ENCODE data around the gene SHROOM2.

SHROOM2 gene

DNA sequence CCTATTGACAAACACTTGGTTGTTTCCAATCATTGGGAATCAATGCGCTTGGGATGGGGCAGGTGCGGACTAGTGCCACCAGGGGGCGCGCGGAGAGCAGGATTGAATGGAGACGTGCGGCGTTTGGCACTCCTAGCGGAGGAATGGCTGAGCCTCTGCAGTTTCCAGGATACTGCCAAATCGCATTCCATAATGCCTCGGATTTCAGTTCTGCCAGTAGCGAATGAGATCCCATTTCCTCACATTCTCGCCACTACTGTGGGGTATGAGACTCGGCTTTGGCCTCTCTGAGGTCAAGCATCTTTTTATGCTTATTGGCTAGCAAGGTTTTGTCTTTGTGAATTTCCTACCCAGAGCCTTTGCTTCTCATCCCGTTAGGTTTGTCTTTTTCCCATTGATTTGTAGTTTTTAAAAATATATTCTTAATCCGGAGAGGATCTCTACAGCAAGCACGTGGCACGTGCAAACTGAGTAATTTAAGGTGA, 209.7 kb downstream of the SHROOM2 start:
- ChIA-PET POLR2A (no interaction called here), CTCF (no interaction called here)
- TF ChIP-seq ARNT (IDR thresholded peaks at IDR 0.05) = no peak
- TF ChIP-seq L3MBTL2 (conservative IDR thresholded peaks at IDR 0.05) = no peak
- peak; percentile 75 for DNase-seq (ENCODE audit: extremely low spot score)

DNA sequence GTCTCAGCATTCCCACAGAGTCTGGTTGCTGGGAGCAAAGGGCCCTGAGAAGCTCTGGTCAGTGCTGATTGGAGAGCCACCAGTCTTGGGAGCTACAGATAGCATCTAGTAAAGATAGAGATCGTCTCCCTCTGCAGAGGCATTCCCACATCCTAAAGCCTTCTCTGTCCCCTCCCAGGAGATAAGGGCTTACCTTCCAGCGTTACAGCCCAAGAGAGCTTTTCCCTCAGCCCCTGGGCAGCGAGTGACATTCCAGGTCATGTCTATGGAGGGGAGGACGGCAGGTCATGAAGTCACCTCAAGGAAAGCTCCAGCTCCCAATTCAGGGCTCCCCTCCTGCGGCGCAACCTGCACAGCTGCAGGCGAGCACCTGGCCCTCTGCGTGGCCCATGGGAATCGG, 210.8 kb downstream of the SHROOM2 start:
- DNase-seq (ENCODE audit: extremely low spot score) = no peak
- CTCF ChIA-PET = no interaction called here
- POLR2A ChIA-PET = no interaction called here
- TF ChIP-seq BHLHE40 (IDR thresholded peaks at IDR 0.05; ENCODE audit: borderline replicate concordance) (no peak), SP1 (IDR thresholded peaks at IDR 0.05) (no peak), SUZ12 (IDR thresholded peaks at IDR 0.05) (no peak), HDGF (IDR thresholded peaks at IDR 0.05; ENCODE audit: borderline replicate concordance) (no peak)

DNA sequence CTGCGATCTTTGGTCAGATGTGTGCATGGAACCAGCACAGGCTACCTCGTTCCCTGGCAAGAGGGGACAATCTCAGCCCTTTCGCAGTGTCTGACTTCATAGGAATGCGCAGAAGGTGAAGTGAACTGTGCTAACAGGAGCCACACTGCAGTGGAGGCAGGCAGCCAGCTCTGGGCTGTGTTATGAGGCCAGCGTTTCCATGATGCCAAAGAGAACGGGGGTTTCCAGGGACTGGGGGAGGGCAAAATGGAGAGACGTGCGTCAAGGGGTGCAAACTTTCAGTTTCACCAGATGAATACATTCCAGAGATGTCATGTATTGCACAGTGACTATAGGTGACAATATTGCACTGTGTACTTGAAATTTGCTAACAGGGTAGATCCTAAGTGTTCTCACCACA, 211.3 kb downstream of the SHROOM2 start:
- TF ChIP-seq FOXA1 (IDR thresholded peaks at IDR 0.05) = no peak
- TF ChIP-seq SUZ12 (IDR thresholded peaks at IDR 0.05) = no peak
- TF ChIP-seq TARDBP (IDR thresholded peaks at IDR 0.05) = no peak
- TF ChIP-seq BHLHE40 (IDR thresholded peaks at IDR 0.05; ENCODE audit: borderline replicate concordance) = no peak
- no peak for TF ChIP-seq SP1 (IDR thresholded peaks at IDR 0.05)
- no peak for TF ChIP-seq NFRKB (IDR thresholded peaks at IDR 0.05)
- TF ChIP-seq ZNF384 (IDR thresholded peaks at IDR 0.05) = no peak
- TF ChIP-seq CTBP1 (IDR thresholded peaks at IDR 0.05; ENCODE audit: borderline replicate concordance) = no peak
- no peak for TF ChIP-seq FOXM1 (IDR thresholded peaks at IDR 0.05; ENCODE audit: borderline replicate concordance)
- TF ChIP-seq LEF1 (IDR thresholded peaks at IDR 0.05; ENCODE audit: borderline replicate concordance) = no peak
- TF ChIP-seq ELF4 (IDR thresholded peaks at IDR 0.05) = no peak
- DNase-seq (ENCODE audit: extremely low spot score) = no peak
- POLR2A ChIA-PET = no interaction called here
- CTCF ChIA-PET = interaction anchor here (1.2 kb wide), 1 partner anchor 123 kb away, joined by 5 read pairs; no protein-coding TSS in a partner anchor
